Heart left ventricle (tissue), 13 donors: ENCODE measurements around the gene STEAP4.

Experiments used
- POLR2A ChIP-seq, 2 donors: fragments of 450-650 bp; IDR thresholded peaks; one replicate each; pipeline ENCODE4 v1.6.1; 2017; ENCODE audit warnings: antibody characterized with exemption in 2 of 2, mild to moderate bottlenecking in 2 of 2, moderate library complexity in 2 of 2
- TF ChIP-seq, protein P1 (sequence below), 12 donors: fragments of 200-600 bp; sonication (generic) in 4 of 12; IDR thresholded peaks; one replicate each; pipeline versions ENCODE4 v1.5.0 to v1.8.0; 2018 to 2022; ENCODE audit warnings: antibody characterized with exemption in 12 of 12, mild to moderate bottlenecking in 5 of 12
- donor health status: ischemic (EF 13 %, LVEDD 7.1; RV severe dilation, severe dysfunction).
- donor health status: DM: no; HTN: yes; CAD: no.
- donor health status: DM: no; HTN: no; CAD: no.
- donor health status: ischemic (EF 25% LVEDD 6.9; RV normal size, moderate dysfunction).
- donor health status: ischemic (EF 25% LVEDD 5.7; RV mildly dilated, moderate dysfunction).
- donor health status: ischemic (EF 35%, LVEDD 5.7; RV mildly dilated, moderate dysfunction).
- donor health status: nonischemic (EF 11% LVEDD 7.7; RV severe dilation, severe dysfunction).
- donor health status: DM: yes; HTN: yes; CAD: no.
- donor health status: PGD.
- donor health status: ischemic (EF 29% LVEDD 5.4; RV normal size, mild dysfunction).
- donor health status: nonischemic (EF 23%, LVEDD 6.1; RV moderate dilation, normal function).

DNA sequence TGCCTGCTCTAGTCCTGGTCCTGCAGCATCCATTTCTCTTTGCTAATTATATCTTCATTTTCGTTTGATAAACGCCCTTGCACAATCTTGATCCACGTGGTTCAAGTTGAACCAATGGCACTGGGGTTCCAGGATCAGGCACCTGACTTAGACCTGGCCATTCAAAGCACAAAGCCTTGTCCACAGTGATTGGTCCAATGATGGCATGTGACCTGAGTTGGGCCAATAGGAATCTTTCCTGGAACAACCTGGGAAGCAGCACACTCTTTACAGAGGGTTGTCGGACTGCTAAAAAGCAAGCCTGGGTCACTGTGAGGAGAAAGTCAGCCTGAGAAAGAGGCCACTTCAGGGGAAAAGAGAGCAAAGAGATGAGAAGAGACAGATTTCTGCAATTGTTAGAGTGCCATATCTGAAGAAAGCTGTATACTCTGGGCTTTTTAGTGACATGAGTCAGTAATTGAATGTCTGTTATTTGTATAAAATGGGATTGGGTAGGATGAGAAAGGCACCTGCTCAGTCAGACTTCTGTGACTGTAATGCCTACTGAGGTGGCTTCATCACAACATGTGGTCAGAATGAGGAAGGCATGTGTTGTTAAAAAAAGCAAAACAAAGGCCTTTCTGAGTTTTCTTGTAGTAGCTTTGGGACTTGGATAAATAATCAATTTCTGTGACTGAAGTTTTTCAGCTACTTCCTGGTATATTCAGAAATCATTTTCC is 4.4 kb upstream of the STEAP4 start:
- TF ChIP-seq, protein P1, sequence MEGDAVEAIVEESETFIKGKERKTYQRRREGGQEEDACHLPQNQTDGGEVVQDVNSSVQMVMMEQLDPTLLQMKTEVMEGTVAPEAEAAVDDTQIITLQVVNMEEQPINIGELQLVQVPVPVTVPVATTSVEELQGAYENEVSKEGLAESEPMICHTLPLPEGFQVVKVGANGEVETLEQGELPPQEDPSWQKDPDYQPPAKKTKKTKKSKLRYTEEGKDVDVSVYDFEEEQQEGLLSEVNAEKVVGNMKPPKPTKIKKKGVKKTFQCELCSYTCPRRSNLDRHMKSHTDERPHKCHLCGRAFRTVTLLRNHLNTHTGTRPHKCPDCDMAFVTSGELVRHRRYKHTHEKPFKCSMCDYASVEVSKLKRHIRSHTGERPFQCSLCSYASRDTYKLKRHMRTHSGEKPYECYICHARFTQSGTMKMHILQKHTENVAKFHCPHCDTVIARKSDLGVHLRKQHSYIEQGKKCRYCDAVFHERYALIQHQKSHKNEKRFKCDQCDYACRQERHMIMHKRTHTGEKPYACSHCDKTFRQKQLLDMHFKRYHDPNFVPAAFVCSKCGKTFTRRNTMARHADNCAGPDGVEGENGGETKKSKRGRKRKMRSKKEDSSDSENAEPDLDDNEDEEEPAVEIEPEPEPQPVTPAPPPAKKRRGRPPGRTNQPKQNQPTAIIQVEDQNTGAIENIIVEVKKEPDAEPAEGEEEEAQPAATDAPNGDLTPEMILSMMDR (IDR thresholded peaks at IDR 0.05) = no peak
- no peak for TF ChIP-seq POLR2A (IDR thresholded peaks at IDR 0.05)
